AG04450 (cell line): ENCODE results near the gene DHX15. TPM values are rescaled to one million over a fixed set of nuclear protein-coding genes. Genes with fewer than 3 reads are reported as not detected.

Source experiments
- CTCF ChIA-PET: fragments of 300-600, 350-600 bp; formaldehyde crosslinking; extraction: SDS; loops from one replicate; lab custom pipeline; 2022; ENCODE audit warnings: antibody characterized with exemption, inconsistent platforms; lab: Charles Lee
- POLR2A ChIA-PET: fragments of 350-600 bp; formaldehyde crosslinking; extraction: SDS; loops from one replicate; lab custom pipeline; 2021; ENCODE audit warnings: antibody characterized with exemption, inconsistent platforms; lab: Yijun Ruan, JAX
- DNase-seq: peaks from one replicate; pipeline ENCODE4 v3.0.0-alpha.2; 2011; ENCODE audit warnings: low read depth, low spot score
- H3K27ac ChIP-seq: one replicate; pipeline ENCODE4 v1.5.1; 2012; ENCODE audit warnings: low read depth, low read length, control low read depth
- H3K27me3 ChIP-seq: one replicate; pipeline ENCODE4 v1.6.0; 2012; ENCODE audit warnings: low read length; ENCODE audit not compliant: control insufficient read depth, insufficient read depth
- H3K4me3 ChIP-seq: 2 replicates; pipeline ENCODE4 v1.5.1; 2011; ENCODE audit warnings: mild to moderate bottlenecking, low read depth, low read length, control low read depth
- H3K9me3 ChIP-seq: 2 replicates; pipeline ENCODE4 v1.5.1; 2012; ENCODE audit warnings: low read length; ENCODE audit not compliant: control insufficient read depth, insufficient read depth
- polyA plus RNA-seq: library from polyadenylated mRNA; depleted of rRNA; stranded (reverse); fragments of >200 nt; gene quantifications from 2 replicates; pipeline ENCODE4 v1.2.3, GENCODE V29; 2011
- TF ChIP-seq, protein P1 (sequence below): IDR thresholded peaks from 2 replicates; pipeline ENCODE4 v1.5.1; 2011; ENCODE audit warnings: low read depth, low read length, control low read depth, inconsistent platforms

The DHX15 gene
- polyA plus RNA-seq, 1 experiment: 158 TPM

DNA sequence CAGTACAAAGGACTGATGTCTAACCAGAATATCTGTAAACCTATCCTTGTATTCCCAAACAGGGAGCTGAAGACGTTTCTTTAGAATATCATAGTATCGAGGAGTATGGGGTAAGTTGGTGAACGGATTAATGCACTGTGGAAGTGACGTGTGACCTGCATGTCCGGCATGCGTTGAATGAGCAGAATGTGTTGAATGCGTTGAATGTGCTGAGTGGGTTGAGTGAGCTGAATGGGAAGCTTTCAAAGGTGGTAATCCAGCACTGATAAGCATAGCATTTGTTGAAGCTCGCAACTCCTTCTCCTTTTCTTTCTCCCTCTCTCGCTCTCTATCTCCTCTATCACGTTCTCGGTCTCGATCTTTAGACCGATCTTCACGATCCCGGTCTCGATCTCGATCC is 8.1 kb downstream of the DHX15 start:
- no peaks in the 10 kb centered on the region for H3K27me3 ChIP-seq
- H3K4me3 ChIP-seq: no peak overlapping the region
- POLR2A ChIA-PET: no interaction called here
- CTCF ChIA-PET: interaction anchor here (0.9 to 1.7 kb wide), 2 partner anchors 26 to 412 kb away, joined by 3 to 4 read pairs; no protein-coding TSS in a partner anchor
- TF ChIP-seq, protein P1, sequence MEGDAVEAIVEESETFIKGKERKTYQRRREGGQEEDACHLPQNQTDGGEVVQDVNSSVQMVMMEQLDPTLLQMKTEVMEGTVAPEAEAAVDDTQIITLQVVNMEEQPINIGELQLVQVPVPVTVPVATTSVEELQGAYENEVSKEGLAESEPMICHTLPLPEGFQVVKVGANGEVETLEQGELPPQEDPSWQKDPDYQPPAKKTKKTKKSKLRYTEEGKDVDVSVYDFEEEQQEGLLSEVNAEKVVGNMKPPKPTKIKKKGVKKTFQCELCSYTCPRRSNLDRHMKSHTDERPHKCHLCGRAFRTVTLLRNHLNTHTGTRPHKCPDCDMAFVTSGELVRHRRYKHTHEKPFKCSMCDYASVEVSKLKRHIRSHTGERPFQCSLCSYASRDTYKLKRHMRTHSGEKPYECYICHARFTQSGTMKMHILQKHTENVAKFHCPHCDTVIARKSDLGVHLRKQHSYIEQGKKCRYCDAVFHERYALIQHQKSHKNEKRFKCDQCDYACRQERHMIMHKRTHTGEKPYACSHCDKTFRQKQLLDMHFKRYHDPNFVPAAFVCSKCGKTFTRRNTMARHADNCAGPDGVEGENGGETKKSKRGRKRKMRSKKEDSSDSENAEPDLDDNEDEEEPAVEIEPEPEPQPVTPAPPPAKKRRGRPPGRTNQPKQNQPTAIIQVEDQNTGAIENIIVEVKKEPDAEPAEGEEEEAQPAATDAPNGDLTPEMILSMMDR: no peak
- no peak for DNase-seq
- no peak overlapping the region for H3K27ac ChIP-seq
- H3K9me3 ChIP-seq: no peaks in the 10 kb centered on the region

DNA sequence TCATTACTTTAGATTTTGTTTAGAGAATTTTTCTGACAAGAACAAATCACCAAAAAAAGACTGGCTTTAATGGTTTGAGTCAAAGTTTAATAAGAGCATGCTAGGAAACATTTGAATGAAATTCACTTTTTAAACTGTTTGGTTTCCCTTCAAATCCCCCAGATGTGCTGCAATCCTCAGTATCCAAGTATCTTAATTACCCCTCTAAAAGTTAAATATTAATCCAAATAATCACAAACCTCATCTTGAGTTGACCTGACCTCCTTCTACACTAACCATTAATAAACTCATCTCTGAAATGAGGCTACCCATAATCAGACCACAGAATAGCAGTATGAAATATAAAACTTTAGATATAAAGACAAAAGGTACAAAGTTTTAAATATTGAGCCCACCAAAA is 10.1 kb downstream of the DHX15 start:
- Histone ChIP-seq H3K9me3 (no peaks in the 10 kb centered on the region), H3K27ac (no peak overlapping the region), H3K4me3 (no peak overlapping the region), H3K27me3 (no peaks in the 10 kb centered on the region)
- TF ChIP-seq, protein P1: no peak
- ChIA-PET POLR2A (no interaction called here), CTCF (interaction anchor here (0.8 to 1.2 kb wide), 2 partner anchors 10 to 101 kb away, joined by 3 to 4 read pairs; partner anchors contain the start of gene DHX15)
- no peak for DNase-seq

DNA sequence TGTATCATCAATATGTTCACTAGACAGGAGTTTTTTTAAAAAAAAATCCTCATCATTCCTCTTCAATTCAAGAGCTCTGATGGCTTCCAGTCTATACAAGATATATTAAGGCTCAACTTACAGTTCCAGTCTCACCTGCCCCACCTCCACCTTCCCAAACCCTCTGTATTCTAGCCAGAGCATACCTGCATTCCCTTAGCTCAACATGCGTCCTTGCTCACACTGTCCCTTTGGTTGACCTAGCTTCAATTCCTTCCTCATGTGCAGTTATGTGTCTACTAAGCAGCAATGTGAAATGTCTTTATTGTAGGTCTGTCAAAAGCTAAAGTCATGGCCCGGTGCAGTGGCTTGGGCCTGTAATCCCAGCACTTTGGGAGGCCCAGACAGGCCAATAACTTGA is 10.8 kb downstream of the DHX15 start:
- H3K27me3 ChIP-seq: no peaks in the 10 kb centered on the region
- DNase-seq: no peak
- no peaks in the 10 kb centered on the region for H3K9me3 ChIP-seq
- POLR2A ChIA-PET: interaction anchor here (0.7 kb wide), 1 partner anchor 113 kb away, joined by 6 read pairs; no protein-coding TSS in a partner anchor
- H3K4me3 ChIP-seq: no peak overlapping the region
- CTCF ChIA-PET: interaction anchor here (0.8 to 2.0 kb wide), 4 partner anchors 9 to 96 kb away, joined by 3 to 7 read pairs (median 5); no protein-coding TSS in a partner anchor
- TF ChIP-seq, protein P1: no peak
- H3K27ac ChIP-seq: no peak overlapping the region

DNA sequence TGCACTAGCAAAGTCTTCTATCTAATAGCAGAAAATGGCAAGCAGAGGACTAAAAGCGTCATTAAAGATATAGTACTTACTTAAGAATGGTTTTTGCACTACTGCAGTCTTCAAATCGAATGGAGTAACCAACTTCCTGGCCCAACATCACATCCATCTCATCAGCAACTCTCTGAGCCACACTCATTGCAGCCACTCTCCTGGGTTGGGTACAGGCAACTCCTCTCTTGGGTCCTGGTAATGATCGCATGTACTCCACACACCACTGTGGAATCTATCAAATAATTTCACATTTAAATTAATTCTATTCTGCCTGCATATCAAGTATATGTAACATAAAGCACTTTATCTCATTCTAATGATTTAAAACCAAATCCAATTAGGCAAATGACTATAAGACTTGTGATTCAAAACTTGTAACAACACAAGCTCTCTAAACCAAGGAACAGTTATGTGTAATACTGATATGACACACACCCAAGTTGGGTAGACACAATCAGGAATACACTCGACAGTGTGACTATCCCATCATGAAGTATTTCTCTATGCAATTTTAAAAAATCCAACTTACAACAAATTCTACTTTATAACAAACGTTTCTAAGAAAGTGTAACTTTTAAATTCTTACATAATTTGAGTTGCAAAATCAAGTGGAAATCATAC is 13.6 kb downstream of the DHX15 start:
- no peak for DNase-seq
- CTCF ChIA-PET: interaction anchor here (1.4 kb wide), 1 partner anchor 19 kb away, joined by 3 read pairs; no protein-coding TSS in a partner anchor
- TF ChIP-seq, protein P1: no peak
- H3K4me3 ChIP-seq: no peak overlapping the region
- no peak overlapping the region for H3K27ac ChIP-seq
- no peaks in the 10 kb centered on the region for H3K27me3 ChIP-seq
- POLR2A ChIA-PET: no interaction called here
- no peaks in the 10 kb centered on the region for H3K9me3 ChIP-seq

DNA sequence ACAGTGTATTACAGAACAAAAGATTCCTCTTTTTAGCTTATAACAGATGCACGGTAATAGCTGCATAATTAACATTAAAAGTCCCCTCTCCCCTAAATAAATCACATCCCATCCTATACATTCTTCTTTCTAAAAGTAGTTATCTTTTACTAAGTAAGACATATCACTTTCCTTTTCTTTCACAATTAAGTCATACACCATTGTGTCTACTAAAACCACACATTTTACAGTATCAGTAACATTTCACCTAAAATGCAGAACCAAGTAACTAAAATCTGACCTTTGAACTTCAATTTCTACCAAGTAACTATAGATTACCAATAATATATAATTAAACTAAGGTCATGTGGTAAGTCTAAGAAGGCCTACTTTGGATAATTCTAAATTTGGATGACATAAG is 14.2 kb downstream of the DHX15 start:
- TF ChIP-seq, protein P1: no peak
- Histone ChIP-seq H3K27me3 (no peaks in the 10 kb centered on the region), H3K9me3 (no peaks in the 10 kb centered on the region), H3K27ac (no peak overlapping the region), H3K4me3 (no peak overlapping the region)
- ChIA-PET POLR2A (no interaction called here), CTCF (interaction anchor here (1.4 kb wide), 1 partner anchor 18 kb away, joined by 3 read pairs; no protein-coding TSS in a partner anchor)
- no peak for DNase-seq
